HCT116 (cell line): ENCODE data around the gene ABCB8. TPM values are rescaled to one million over a fixed set of nuclear protein-coding genes. Genes with fewer than 3 reads are reported as not detected.

Source experiments
- ATAC-seq: fragments of 200-7000 bp; cut with Tn5 transposase; 2 replicates; pipeline ENCODE4 v1.9.1; 2020; ENCODE audit warnings: mild to moderate bottlenecking, moderate library complexity
- BruUV-seq: library from RNA; stranded (reverse); fragments of 400-500 nt; replicated peaks from 2 replicates; lab custom pipeline; 2021; lab: Mats Ljungman, UMichigan
- CTCF ChIA-PET: fragments of 300-600 bp; sonication (Branson Sonifier 250); formaldehyde crosslinking; loops from one replicate; lab custom pipeline; 2021; ENCODE audit warnings: antibody characterized with exemption; lab: Charles Lee
- POLR2A ChIA-PET: fragments of 300-600, 350-600 bp; sonication (Branson Sonifier 250); formaldehyde crosslinking; loops from one replicate; lab custom pipeline; 2021; ENCODE audit warnings: antibody characterized with exemption; lab: Charles Lee
- RAD21 ChIA-PET, 2 experiments: fragments of 300-600 bp; sonication (Branson Sonifier 250); formaldehyde crosslinking; loops; one replicate each; lab custom pipeline; 2023; ENCODE audit warnings: low total read pairs in 2 of 2; ENCODE audit not compliant: uncharacterized antibody in 2 of 2, unreplicated experiment in 2 of 2, low non-redundant PET in 1 of 2; lab: Charles Lee
- DNase-seq: peaks from one replicate; pipeline ENCODE4 v3.0.0-alpha.2; 2010; ENCODE audit warnings: low read depth, low spot score
- H2AFZ ChIP-seq: fragments of 200-600 bp; shearing (Covaris generic), sonication (generic); 2 replicates; pipeline ENCODE4 v1.6.1; 2017; ENCODE audit warnings: low read depth, mixed run types, mixed read lengths, antibody characterized with exemption, low read length; ENCODE audit not compliant: poor library complexity, severe bottlenecking
- H3K27ac ChIP-seq: 2 replicates; pipeline ENCODE4 v1.5.1; 2012; ENCODE audit warnings: low read depth, low read length
- H3K27me3 ChIP-seq: fragments of 200-600 bp; sonication (generic); 2 replicates; pipeline ENCODE4 v1.6.1; 2016; ENCODE audit warnings: mixed run types, low read length, mixed read lengths; ENCODE audit not compliant: insufficient read depth
- H3K36me3 ChIP-seq, 2 experiments: fragments of 200-500 bp in 1 of 2; fragments of 200-600 bp in 1 of 2; sonication (Bioruptor generic) in 1 of 2; sonication (generic) in 1 of 2; 2 replicates each; pipeline versions ENCODE4 v1.5.1 to v1.6.1; 2014 to 2016; ENCODE audit warnings: low read length in 2 of 2, inconsistent platforms in 1 of 2, mixed read lengths in 1 of 2, mixed run types in 1 of 2; ENCODE audit not compliant: insufficient read depth in 2 of 2, control insufficient read depth in 1 of 2
- H3K4me1 ChIP-seq, 2 experiments: fragments of 200-600 bp in 1 of 2; sonication (generic) in 1 of 2; 2 replicates each; pipeline versions ENCODE4 v1.5.1 to v1.6.1; 2012 to 2017; ENCODE audit warnings: low read length in 2 of 2, inconsistent platforms in 1 of 2, mild to moderate bottlenecking in 1 of 2, mixed read lengths in 1 of 2, mixed run types in 1 of 2, moderate library complexity in 1 of 2; ENCODE audit not compliant: insufficient read depth in 2 of 2, control insufficient read depth in 1 of 2
- H3K4me2 ChIP-seq: fragments of 200-600 bp; sonication (generic); 2 replicates; pipeline ENCODE4 v1.6.1; 2017; ENCODE audit warnings: mixed run types, low read length, mixed read lengths
- H3K4me3 ChIP-seq, 2 experiments: fragments of 200-600 bp in 1 of 2; sonication (generic) in 1 of 2; replicated peaks in 1 of 2; 2 replicates each; pipeline ENCODE4 v1.5.1; 2011 to 2016; ENCODE audit warnings: low read length in 2 of 2, control low read depth in 1 of 2, low read depth in 1 of 2, mild to moderate bottlenecking in 1 of 2, mixed read lengths in 1 of 2, mixed run types in 1 of 2
- H3K79me2 ChIP-seq: fragments of 200-600 bp; sonication (generic); 2 replicates; pipeline ENCODE4 v1.6.1; 2017; ENCODE audit warnings: mild to moderate bottlenecking, mixed run types, low read length, moderate library complexity, mixed read lengths; ENCODE audit not compliant: insufficient read depth
- H3K9ac ChIP-seq: fragments of 200-600 bp; sonication (generic); 2 replicates; pipeline ENCODE4 v1.6.1; 2016; ENCODE audit warnings: low read length, mixed read lengths
- H3K9me2 ChIP-seq: fragments of 200-600 bp; sonication (generic), shearing (Covaris generic); 2 replicates; pipeline ENCODE4 v1.6.1; 2017; ENCODE audit warnings: mixed run types, mild to moderate bottlenecking, moderate library complexity; ENCODE audit not compliant: insufficient read depth
- H3K9me3 ChIP-seq, 2 experiments: fragments of 200-500 bp in 1 of 2; fragments of 200-600 bp in 1 of 2; sonication (Bioruptor generic) in 1 of 2; sonication (generic) in 1 of 2; 2 replicates each; pipeline ENCODE4 v1.6.1; 2014 to 2017; ENCODE audit warnings: low read length in 2 of 2, mixed read lengths in 2 of 2, inconsistent platforms in 1 of 2, low read depth in 1 of 2, mild to moderate bottlenecking in 1 of 2, mixed run types in 1 of 2, moderate library complexity in 1 of 2; ENCODE audit not compliant: control insufficient read depth in 1 of 2, insufficient read depth in 1 of 2
- H4K20me1 ChIP-seq: fragments of 200-600 bp; sonication (generic), shearing (Covaris generic); 2 replicates; pipeline ENCODE4 v1.6.1; 2017; ENCODE audit warnings: mixed run types, mild to moderate bottlenecking, moderate library complexity; ENCODE audit not compliant: insufficient read depth
- CBX3 ChIP-seq: IDR thresholded peaks from 2 replicates; pipeline ENCODE4 v1.6.1; 2012; ENCODE audit warnings: low read depth
- CEBPB ChIP-seq: IDR thresholded peaks from 2 replicates; pipeline ENCODE4 v1.6.1; 2012; ENCODE audit warnings: low read depth
- CTCF ChIP-seq, 3 experiments: fragments of 200-600 bp in 1 of 3; sonication (generic) in 1 of 3; IDR thresholded peaks in 2 of 3; conservative IDR thresholded peaks in 1 of 3; 2 replicates each; pipeline ENCODE4 v1.5.1; 2012 to 2017; ENCODE audit warnings: low read depth in 2 of 3, low read length in 2 of 3, antibody characterized with exemption in 1 of 3, borderline replicate concordance in 1 of 3, control low read depth in 1 of 3, mild to moderate bottlenecking in 1 of 3, mixed read lengths in 1 of 3, mixed run types in 1 of 3, moderate library complexity in 1 of 3; ENCODE audit not compliant: insufficient read depth in 1 of 3
- EGR1 ChIP-seq: IDR thresholded peaks from 2 replicates; pipeline ENCODE4 v1.6.1; 2012; ENCODE audit warnings: low read depth
- EZH2phosphoT487 ChIP-seq: fragments of 200-600 bp; IDR thresholded peaks from 2 replicates; pipeline ENCODE4 v1.6.1; 2018; ENCODE audit warnings: antibody characterized with exemption, borderline replicate concordance
- FOSL1 ChIP-seq: IDR thresholded peaks from 2 replicates; pipeline ENCODE4 v1.6.1; 2012; ENCODE audit warnings: low read depth
- JUND ChIP-seq: IDR thresholded peaks from 2 replicates; pipeline ENCODE4 v1.6.1; 2012
- MAX ChIP-seq: IDR thresholded peaks from 2 replicates; pipeline ENCODE4 v1.6.1; 2012
- POLR2A ChIP-seq: IDR thresholded peaks from 2 replicates; pipeline ENCODE4 v1.7.0; 2011; ENCODE audit warnings: borderline replicate concordance; ENCODE audit not compliant: insufficient read depth, insufficient read length; ENCODE audit errors: extremely low read depth
- SP1 ChIP-seq: IDR thresholded peaks from 2 replicates; pipeline ENCODE4 v1.6.1; 2012; ENCODE audit warnings: low read depth
- TCF7L2 ChIP-seq: IDR thresholded peaks from 2 replicates; pipeline ENCODE4 v1.7.0; 2011; ENCODE audit warnings: borderline replicate concordance, inconsistent platforms; ENCODE audit not compliant: insufficient read depth, insufficient read length; ENCODE audit errors: extremely low read depth
- YY1 ChIP-seq: IDR thresholded peaks from 2 replicates; pipeline ENCODE4 v1.6.1; 2011; ENCODE audit warnings: low read length, low read depth, moderate library complexity, mild to moderate bottlenecking; ENCODE audit not compliant: insufficient replicate concordance; ENCODE audit errors: extremely low read depth
- ZNF274 ChIP-seq: fragments of 200-500 bp; sonication (Bioruptor generic); IDR thresholded peaks from 2 replicates; pipeline ENCODE4 v1.6.1; 2014; ENCODE audit warnings: mild to moderate bottlenecking, low read depth, low read length, inconsistent platforms
- intact Hi-C: fragments of 100-400 bp; cut with micrococcal nuclease; formaldehyde crosslinking; loops from 2 replicates; pipeline ENCODE4 v1.10.0; 2022
- total RNA-seq: library from RNA; stranded (reverse); gene quantifications from one replicate; pipeline ENCODE4 v1.2.1, GENCODE V29; 2021; ENCODE audit not compliant: unreplicated experiment
- TF ChIP-seq, protein P1 (sequence below): IDR thresholded peaks from 2 replicates; pipeline ENCODE4 v1.6.1; 2012; ENCODE audit warnings: low read depth
- TF ChIP-seq, protein P2 (sequence below): IDR thresholded peaks from 2 replicates; pipeline ENCODE4 v1.6.1; 2012

The ABCB8 gene
- total RNA-seq, 1 experiment from 2014 or later = 55.2 TPM

DNA sequence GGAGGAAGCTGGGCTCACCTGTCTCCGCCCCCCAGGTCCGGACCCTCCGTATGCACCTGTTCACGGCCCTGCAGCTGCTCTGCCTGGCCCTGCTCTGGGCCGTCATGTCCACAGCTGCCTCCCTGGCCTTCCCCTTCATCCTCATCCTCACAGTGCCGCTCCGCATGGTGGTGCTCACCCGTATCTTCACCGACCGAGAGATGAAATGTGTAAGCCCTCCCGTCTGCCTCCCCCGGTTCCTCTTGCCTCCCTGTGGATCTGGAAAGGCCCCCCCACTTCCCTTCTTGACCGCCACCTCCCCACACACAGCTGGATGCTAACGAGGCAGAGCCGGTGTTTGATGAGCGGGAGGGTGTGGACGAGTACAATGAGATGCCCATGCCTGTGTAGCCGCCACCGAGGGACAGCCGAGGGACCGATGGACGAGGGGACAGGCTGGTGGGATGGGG is 47.8 kb downstream of the ABCB8 start:
- Histone ChIP-seq H3K4me2 (no peak overlapping the region), H3K9me2 (no peaks in the 10 kb centered on the region), H2AFZ (no peak overlapping the region), H3K4me1 (peaks cover 8 to 31% of the 10 kb centered on the region in 2 experiments), H3K9me3 (no peaks in the 10 kb centered on the region), H3K27ac (peak overlapping the region; percentile 27; the same call in 1 of the 2 replicates), H3K4me3 (no peak overlapping the region), H3K27me3 (no peaks in the 10 kb centered on the region), H3K9ac (no peak overlapping the region), H4K20me1 (no peaks in the 10 kb centered on the region), H3K36me3 (peaks cover 24 to 27% of the 10 kb centered on the region in 2 experiments; a peak in 3 of 4 replicates), H3K79me2 (peaks cover 26% of the 10 kb centered on the region)
- DNase-seq = no peak
- POLR2A ChIA-PET = interaction anchor here (1.0 to 1.5 kb wide), 2 partner anchors 15 to 48 kb away, joined by 3 to 4 read pairs; partner anchors contain the start of gene ABCB8
- TF ChIP-seq, protein P1, sequence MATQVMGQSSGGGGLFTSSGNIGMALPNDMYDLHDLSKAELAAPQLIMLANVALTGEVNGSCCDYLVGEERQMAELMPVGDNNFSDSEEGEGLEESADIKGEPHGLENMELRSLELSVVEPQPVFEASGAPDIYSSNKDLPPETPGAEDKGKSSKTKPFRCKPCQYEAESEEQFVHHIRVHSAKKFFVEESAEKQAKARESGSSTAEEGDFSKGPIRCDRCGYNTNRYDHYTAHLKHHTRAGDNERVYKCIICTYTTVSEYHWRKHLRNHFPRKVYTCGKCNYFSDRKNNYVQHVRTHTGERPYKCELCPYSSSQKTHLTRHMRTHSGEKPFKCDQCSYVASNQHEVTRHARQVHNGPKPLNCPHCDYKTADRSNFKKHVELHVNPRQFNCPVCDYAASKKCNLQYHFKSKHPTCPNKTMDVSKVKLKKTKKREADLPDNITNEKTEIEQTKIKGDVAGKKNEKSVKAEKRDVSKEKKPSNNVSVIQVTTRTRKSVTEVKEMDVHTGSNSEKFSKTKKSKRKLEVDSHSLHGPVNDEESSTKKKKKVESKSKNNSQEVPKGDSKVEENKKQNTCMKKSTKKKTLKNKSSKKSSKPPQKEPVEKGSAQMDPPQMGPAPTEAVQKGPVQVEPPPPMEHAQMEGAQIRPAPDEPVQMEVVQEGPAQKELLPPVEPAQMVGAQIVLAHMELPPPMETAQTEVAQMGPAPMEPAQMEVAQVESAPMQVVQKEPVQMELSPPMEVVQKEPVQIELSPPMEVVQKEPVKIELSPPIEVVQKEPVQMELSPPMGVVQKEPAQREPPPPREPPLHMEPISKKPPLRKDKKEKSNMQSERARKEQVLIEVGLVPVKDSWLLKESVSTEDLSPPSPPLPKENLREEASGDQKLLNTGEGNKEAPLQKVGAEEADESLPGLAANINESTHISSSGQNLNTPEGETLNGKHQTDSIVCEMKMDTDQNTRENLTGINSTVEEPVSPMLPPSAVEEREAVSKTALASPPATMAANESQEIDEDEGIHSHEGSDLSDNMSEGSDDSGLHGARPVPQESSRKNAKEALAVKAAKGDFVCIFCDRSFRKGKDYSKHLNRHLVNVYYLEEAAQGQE = no peak
- no peak for TF ChIP-seq YY1
- no peak for TF ChIP-seq EZH2phosphoT487
- TF ChIP-seq SP1 = no peak
- TF ChIP-seq EGR1 = no peak
- no peak for TF ChIP-seq FOSL1
- no peak for TF ChIP-seq POLR2A
- TF ChIP-seq, protein P2, sequence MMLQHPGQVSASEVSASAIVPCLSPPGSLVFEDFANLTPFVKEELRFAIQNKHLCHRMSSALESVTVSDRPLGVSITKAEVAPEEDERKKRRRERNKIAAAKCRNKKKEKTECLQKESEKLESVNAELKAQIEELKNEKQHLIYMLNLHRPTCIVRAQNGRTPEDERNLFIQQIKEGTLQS = no peak
- TF ChIP-seq CBX3 = no peak
- no peak for TF ChIP-seq TCF7L2
- TF ChIP-seq JUND = no peak
- TF ChIP-seq CTCF (IDR thresholded peaks at IDR 0.05 in 2 of 3, conservative IDR thresholded peaks at IDR 0.05 in 1 of 3; ENCODE audit: borderline replicate concordance in 1 of 3, insufficient read depth in 1 of 3, low read depth in 2 of 3, low read length in 2 of 3) = no peak
- TF ChIP-seq CEBPB = no peak
- TF ChIP-seq ZNF274 = no peak
- no peak for TF ChIP-seq MAX
- CTCF ChIA-PET = interaction anchor here (0.6 to 1.3 kb wide), 5 partner anchors 8 to 67 kb away, joined by 3 to 4 read pairs (median 3); no protein-coding TSS in a partner anchor
- RAD21 ChIA-PET = interaction anchor here in 1 of 2 experiments (1.5 kb wide), 1 partner anchor 15 kb away, joined by 3 read pairs; no protein-coding TSS in a partner anchor
- ATAC-seq = no peak
- intact Hi-C loops = no loop called here
- TSS peak; percentile 29 for BruUV-seq
